CD14-positive monocyte (primary cell): ENCODE data around the gene NR0B2. TPM values are rescaled to one million over a fixed set of nuclear protein-coding genes. Genes with fewer than 3 reads are reported as not detected.

ENCODE experiments used
- DNase-seq, 3 donors: peaks; one replicate each; pipeline ENCODE4 v3.0.0-alpha.2; 2011 to 2022
- H2AFZ ChIP-seq: 2 replicates; pipeline ENCODE4 v1.6.0; 2012; ENCODE audit warnings: mild to moderate bottlenecking, low read depth, low read length, inconsistent platforms; ENCODE audit not compliant: insufficient read depth, poor library complexity, severe bottlenecking
- H3K27ac ChIP-seq, 2 donors: 1 replicate in 1 of 2; 2 replicates in 1 of 2; pipeline ENCODE4 v1.5.1; 2012 to 2013; ENCODE audit warnings: low read length in 2 of 2, control low read depth in 1 of 2, inconsistent platforms in 1 of 2, low read depth in 1 of 2, mild to moderate bottlenecking in 1 of 2
- H3K27me3 ChIP-seq, 2 donors: one replicate each; pipeline versions ENCODE4 v1.6.0 to v1.6.1; 2011 to 2013; ENCODE audit warnings: low read length in 2 of 2; ENCODE audit not compliant: control insufficient read depth in 2 of 2, insufficient read depth in 2 of 2
- H3K36me3 ChIP-seq, 2 donors: replicated peaks in 1 of 2; 1 replicate in 1 of 2; 2 replicates in 1 of 2; pipeline versions ENCODE4 v1.5.1 to v1.6.1; 2012 to 2013; ENCODE audit warnings: low read length in 2 of 2, control low read depth in 1 of 2, inconsistent platforms in 1 of 2, mild to moderate bottlenecking in 1 of 2; ENCODE audit not compliant: insufficient read depth in 2 of 2, control insufficient read depth in 1 of 2
- H3K4me1 ChIP-seq, 2 donors: 1 replicate in 1 of 2; 2 replicates in 1 of 2; pipeline versions ENCODE4 v1.5.1 to v1.6.1; 2012 to 2013; ENCODE audit warnings: low read length in 2 of 2, control low read depth in 1 of 2, inconsistent platforms in 1 of 2, mild to moderate bottlenecking in 1 of 2, moderate library complexity in 1 of 2; ENCODE audit not compliant: insufficient read depth in 2 of 2, control insufficient read depth in 1 of 2
- H3K4me2 ChIP-seq: replicated peaks from 2 replicates; pipeline ENCODE3; 2012; ENCODE audit warnings: low read length, moderate library complexity, mild to moderate bottlenecking; ENCODE audit not compliant: poor library complexity, severe bottlenecking; ENCODE audit errors: extremely low read depth
- H3K4me3 ChIP-seq, 3 experiments: fragments of 200-600 bp in 1 of 3; sonication (generic) in 1 of 3; replicated peaks in 1 of 3; 1 replicate in 2 of 3; 2 replicates in 1 of 3; pipeline ENCODE4 v1.5.1; 2011 to 2013; ENCODE audit warnings: low read length in 3 of 3, mild to moderate bottlenecking in 3 of 3, control low read depth in 2 of 3, low read depth in 2 of 3, inconsistent platforms in 1 of 3, moderate library complexity in 1 of 3
- H3K79me2 ChIP-seq: 2 replicates; pipeline ENCODE4 v1.6.0; 2012; ENCODE audit warnings: mild to moderate bottlenecking, control low read depth, inconsistent platforms, low read length, moderate library complexity; ENCODE audit not compliant: insufficient read depth
- H3K9ac ChIP-seq: 2 replicates; pipeline ENCODE4 v1.6.0; 2017; ENCODE audit warnings: low read length, mild to moderate bottlenecking; ENCODE audit not compliant: insufficient read depth, poor library complexity, severe bottlenecking
- H3K9me3 ChIP-seq, 2 donors: replicated peaks in 1 of 2; 1 replicate in 1 of 2; 2 replicates in 1 of 2; pipeline versions ENCODE4 v1.5.1 to v1.6.1; 2012 to 2013; ENCODE audit warnings: low read length in 2 of 2, control low read depth in 1 of 2; ENCODE audit not compliant: control insufficient read depth in 1 of 2, insufficient read depth in 1 of 2
- H4K20me1 ChIP-seq: 2 replicates; pipeline ENCODE4 v1.6.0; 2012; ENCODE audit warnings: mild to moderate bottlenecking, low read length, control low read depth, moderate library complexity; ENCODE audit not compliant: insufficient read depth
- H3K27ac Mint-ChIP-seq, 7 donors: one replicate each; pipeline ENCODE4 v1.8.0; 2020; ENCODE audit warnings: mild to moderate bottlenecking in 7 of 7, mixed read lengths in 7 of 7, moderate library complexity in 6 of 7, inconsistent platforms in 2 of 7
- H3K27me3 Mint-ChIP-seq, 3 donors: one replicate each; pipeline ENCODE4 v1.8.0; 2021 to 2022; ENCODE audit warnings: low read depth in 3 of 3, mild to moderate bottlenecking in 3 of 3, mixed read lengths in 3 of 3, moderate library complexity in 3 of 3, inconsistent platforms in 1 of 3
- H3K36me3 Mint-ChIP-seq, 2 donors: one replicate each; pipeline ENCODE4 v1.8.0; 2020; ENCODE audit warnings: mixed read lengths in 2 of 2, inconsistent platforms in 1 of 2, mild to moderate bottlenecking in 1 of 2
- H3K4me1 Mint-ChIP-seq: one replicate; pipeline ENCODE4 v1.8.0; 2020; ENCODE audit warnings: mild to moderate bottlenecking, mixed read lengths
- H3K4me3 Mint-ChIP-seq, 2 donors: one replicate each; pipeline ENCODE4 v1.8.0; 2020; ENCODE audit warnings: mild to moderate bottlenecking in 2 of 2, mixed read lengths in 2 of 2, moderate library complexity in 1 of 2
- H3K9me3 Mint-ChIP-seq, 7 donors: one replicate each; pipeline ENCODE4 v1.8.0; 2020 to 2022; ENCODE audit warnings: mixed read lengths in 7 of 7, mild to moderate bottlenecking in 6 of 7, moderate library complexity in 6 of 7, inconsistent platforms in 2 of 7
- WGBS: methylation state at CpG from one replicate; pipeline ENCODE4 v1.1.5; 2013; ENCODE audit warnings: missing lambda C conversion rate; ENCODE audit not compliant: insufficient coverage; 5-methylcytosine and 5-hydroxymethylcytosine counted together
- intact Hi-C, 2 donors: fragments of 100-400 bp; cut with micrococcal nuclease; formaldehyde crosslinking; loops; one replicate each; pipeline versions ENCODE4 v1.15.0 to v1.15.1; 2023
- polyA plus RNA-seq, 3 donors: library from polyadenylated mRNA; depleted of rRNA in 1 of 3; unstranded in 2 of 3; stranded (reverse) in 1 of 3; fragments of 300-500 nt in 2 of 3; fragments of >200 nt in 1 of 3; fragmentation: Illumina TruSeq in 2 of 3; gene quantifications; 1 replicate in 2 of 3; 2 replicates in 1 of 3; pipeline ENCODE4 v1.2.3, GENCODE V29; 2012 to 2021
- TF ChIP-seq, protein P1 (sequence below): fragments of 200-600 bp; IDR thresholded peaks from one replicate; pipeline ENCODE4 v1.8.0; 2022; ENCODE audit warnings: antibody characterized with exemption, mild to moderate bottlenecking

NR0B2 gene
- polyA plus RNA-seq, 3 donors = not detected

- no peak overlapping the region for H3K27ac ChIP-seq
- H3K4me2 ChIP-seq = no peak overlapping the region
- H3K9me3 Mint-ChIP-seq = peaks cover 2 to 10% (median 5%) of the 10 kb centered on the region in 7 donors
- peaks cover 0 to 11% of the 10 kb centered on the region in 2 donors for H3K9me3 ChIP-seq
- WGBS = no CpG with 5 or more reads among the region's 3 CpGs
- H3K27me3 ChIP-seq = peaks cover 26 to 29% of the 10 kb centered on the region in 2 donors
- TF ChIP-seq, protein P1, sequence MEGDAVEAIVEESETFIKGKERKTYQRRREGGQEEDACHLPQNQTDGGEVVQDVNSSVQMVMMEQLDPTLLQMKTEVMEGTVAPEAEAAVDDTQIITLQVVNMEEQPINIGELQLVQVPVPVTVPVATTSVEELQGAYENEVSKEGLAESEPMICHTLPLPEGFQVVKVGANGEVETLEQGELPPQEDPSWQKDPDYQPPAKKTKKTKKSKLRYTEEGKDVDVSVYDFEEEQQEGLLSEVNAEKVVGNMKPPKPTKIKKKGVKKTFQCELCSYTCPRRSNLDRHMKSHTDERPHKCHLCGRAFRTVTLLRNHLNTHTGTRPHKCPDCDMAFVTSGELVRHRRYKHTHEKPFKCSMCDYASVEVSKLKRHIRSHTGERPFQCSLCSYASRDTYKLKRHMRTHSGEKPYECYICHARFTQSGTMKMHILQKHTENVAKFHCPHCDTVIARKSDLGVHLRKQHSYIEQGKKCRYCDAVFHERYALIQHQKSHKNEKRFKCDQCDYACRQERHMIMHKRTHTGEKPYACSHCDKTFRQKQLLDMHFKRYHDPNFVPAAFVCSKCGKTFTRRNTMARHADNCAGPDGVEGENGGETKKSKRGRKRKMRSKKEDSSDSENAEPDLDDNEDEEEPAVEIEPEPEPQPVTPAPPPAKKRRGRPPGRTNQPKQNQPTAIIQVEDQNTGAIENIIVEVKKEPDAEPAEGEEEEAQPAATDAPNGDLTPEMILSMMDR = no peak
- H3K79me2 ChIP-seq = no peaks in the 10 kb centered on the region
- no peak overlapping the region for H3K4me3 ChIP-seq
- H4K20me1 ChIP-seq = no peaks in the 10 kb centered on the region
- no peak overlapping the region for H3K4me3 Mint-ChIP-seq
- intact Hi-C loops = no loop called here
- peaks cover 35 to 55% (median 43%) of the 10 kb centered on the region in 3 donors for H3K27me3 Mint-ChIP-seq
- H2AFZ ChIP-seq = no peak overlapping the region
- H3K27ac Mint-ChIP-seq = no peak overlapping the region
- peaks cover 3 to 4% of the 10 kb centered on the region in 2 donors for H3K36me3 Mint-ChIP-seq
- peaks cover 7 to 14% of the 10 kb centered on the region in 2 donors for H3K4me1 ChIP-seq
- H3K4me1 Mint-ChIP-seq = peaks cover 13% of the 10 kb centered on the region
- no peak overlapping the region for H3K9ac ChIP-seq
- no peaks in the 10 kb centered on the region for H3K36me3 ChIP-seq
- no peak for DNase-seq
Measured at GRCh38 chr1:26956321-26956720, 42.5 kb upstream of the NR0B2 start.

- H3K4me1 ChIP-seq = no peaks in the 10 kb centered on the region
Measured at GRCh38 chr1:26953374-26953773, 39.6 kb upstream of the NR0B2 start.

More at GRCh38 chr1:26953374-26953773, 39.6 kb upstream of the NR0B2 start:
- H3K36me3 ChIP-seq = no peaks in the 10 kb centered on the region
- no peak overlapping the region for H3K4me3 ChIP-seq
- Mint-ChIP-seq H3K36me3 (no peaks in the 10 kb centered on the region), H3K4me1 (no peaks in the 10 kb centered on the region), H3K27me3 (peaks cover 9 to 29% (median 16%) of the 10 kb centered on the region in 3 donors), H3K27ac (no peak overlapping the region), H3K4me3 (no peak overlapping the region), H3K9me3 (peaks cover 2 to 10% (median 3%) of the 10 kb centered on the region in 7 donors)
- H3K27ac ChIP-seq = no peak overlapping the region
- no peaks in the 10 kb centered on the region for H3K79me2 ChIP-seq
- no peaks in the 10 kb centered on the region for H3K9me3 ChIP-seq
- H2AFZ ChIP-seq = no peak overlapping the region
- H3K4me2 ChIP-seq = no peak overlapping the region
- peaks cover 0 to 3% of the 10 kb centered on the region in 2 donors for H3K27me3 ChIP-seq
- no peak overlapping the region for H3K9ac ChIP-seq
- DNase-seq = no peak
- WGBS = no CpG with 5 or more reads among the region's 5 CpGs
- TF ChIP-seq, protein P1 = no peak
- intact Hi-C loops = no loop called here
- H4K20me1 ChIP-seq = no peaks in the 10 kb centered on the region
